Osteoblast (primary cell): Measurements from ENCODE around the gene CPLANE1. TPM values are rescaled to one million over a fixed set of nuclear protein-coding genes. Genes with fewer than 3 reads are reported as not detected.

Source experiments
- DNase-seq: peaks from one replicate; pipeline ENCODE4 v3.0.0; 2011; ENCODE audit warnings: low spot score, mixed read lengths; ENCODE audit not compliant: insufficient read length; ENCODE audit errors: missing footprints
- H2AFZ ChIP-seq: 2 replicates; pipeline ENCODE4 v1.6.0; 2011; ENCODE audit warnings: mild to moderate bottlenecking, low read length
- H3K27ac ChIP-seq: 2 replicates; pipeline ENCODE4 v1.5.1; 2011; ENCODE audit warnings: mild to moderate bottlenecking, low read depth, low read length, moderate library complexity
- H3K27me3 ChIP-seq: 2 replicates; pipeline ENCODE4 v1.6.0; 2012; ENCODE audit warnings: mild to moderate bottlenecking, control low read depth, inconsistent platforms, low read length, moderate library complexity; ENCODE audit not compliant: insufficient read depth
- H3K36me3 ChIP-seq: 2 replicates; pipeline ENCODE4 v1.5.1; 2011; ENCODE audit warnings: mild to moderate bottlenecking, low read length, control low read depth, moderate library complexity; ENCODE audit not compliant: insufficient read depth
- H3K4me1 ChIP-seq: 2 replicates; pipeline ENCODE4 v1.5.1; 2011; ENCODE audit warnings: mild to moderate bottlenecking, low read length, control low read depth, moderate library complexity; ENCODE audit not compliant: insufficient read depth
- H3K4me2 ChIP-seq: 2 replicates; pipeline ENCODE4 v1.6.0; 2011; ENCODE audit warnings: mild to moderate bottlenecking, low read length; ENCODE audit not compliant: insufficient read depth
- H3K4me3 ChIP-seq: fragments of 200-600 bp; sonication (generic); 3 replicates; pipeline ENCODE4 v1.5.1; 2012; ENCODE audit warnings: mild to moderate bottlenecking, low read length, inconsistent platforms; ENCODE audit not compliant: insufficient read depth
- H3K79me2 ChIP-seq: 2 replicates; pipeline ENCODE4 v1.6.0; 2012; ENCODE audit warnings: mild to moderate bottlenecking, low read length, control low read depth, inconsistent platforms; ENCODE audit not compliant: insufficient read depth
- H3K9me3 ChIP-seq: 2 replicates; pipeline ENCODE4 v1.5.1; 2011; ENCODE audit warnings: low read depth, low read length, control low read depth
- H4K20me1 ChIP-seq: 2 replicates; pipeline ENCODE4 v1.6.0; 2012; ENCODE audit warnings: mild to moderate bottlenecking, low read length, control low read depth; ENCODE audit not compliant: insufficient read depth
- CTCF ChIP-seq: IDR thresholded peaks from 2 replicates; pipeline ENCODE4 v1.5.1; 2011; ENCODE audit warnings: mild to moderate bottlenecking, low read depth, low read length, moderate library complexity; ENCODE audit errors: extremely low read depth
- total RNA-seq: library from RNA; depleted of rRNA; stranded (reverse); fragments of >200 nt; gene quantifications from 2 replicates; pipeline ENCODE4 v1.2.3, GENCODE V29; 2012

The CPLANE1 gene
- total RNA-seq, 1 donor: 52.1 TPM

- Histone ChIP-seq H3K9me3 (no peaks in the 10 kb centered on the region), H3K27me3 (no peaks in the 10 kb centered on the region), H3K4me2 (peak overlapping the region; percentile 72), H3K36me3 (peaks cover 24% of the 10 kb centered on the region), H3K4me1 (peaks cover 11% of the 10 kb centered on the region), H2AFZ (peak overlapping the region; percentile 75), H3K4me3 (peak overlapping the region; percentile 46), H3K79me2 (no peaks in the 10 kb centered on the region), H3K27ac (peak overlapping the region; percentile 78), H4K20me1 (no peaks in the 10 kb centered on the region)
- DNase-seq: no peak
- no peak for TF ChIP-seq CTCF
Measured at GRCh38 chr5:37198061-37198460, 51.1 kb downstream of the CPLANE1 start.

DNA sequence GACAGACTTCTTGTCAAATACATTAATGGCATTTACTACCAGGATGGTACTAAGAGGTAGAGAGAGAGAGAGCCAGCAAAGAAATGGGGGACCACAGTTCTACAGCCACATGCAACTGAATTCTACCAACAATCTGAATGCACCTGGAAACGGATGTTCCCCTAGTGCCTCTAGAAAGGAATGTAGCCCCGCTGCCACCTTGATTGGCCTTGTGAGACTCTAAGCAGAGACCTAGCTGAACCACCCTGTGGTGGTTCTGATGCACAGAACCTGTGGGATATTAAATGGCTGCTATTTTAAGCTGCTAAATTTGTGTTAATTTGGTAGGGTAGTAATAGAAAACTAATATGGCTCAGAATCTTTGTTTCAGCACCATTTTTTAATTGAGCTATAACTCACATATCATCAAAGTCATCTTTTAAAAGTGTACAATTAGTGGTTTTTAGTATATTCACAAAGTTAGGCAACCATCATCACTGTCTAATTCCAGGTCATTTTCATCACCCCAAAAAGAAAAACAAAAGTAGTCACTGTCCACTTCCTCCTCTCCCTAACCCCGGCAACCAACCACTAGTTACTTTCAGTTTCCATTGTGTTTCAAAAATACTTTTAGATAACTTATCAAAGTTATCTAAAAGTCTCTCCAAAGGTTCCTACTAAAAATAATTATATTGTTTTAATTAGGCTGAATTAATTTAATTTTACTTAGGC is 51.7 kb downstream of the CPLANE1 start:
- Histone ChIP-seq H2AFZ (peak overlapping the region; percentile 17), H3K27ac (peak overlapping the region; percentile 78), H3K27me3 (no peaks in the 10 kb centered on the region), H4K20me1 (no peaks in the 10 kb centered on the region), H3K9me3 (no peaks in the 10 kb centered on the region), H3K4me1 (peaks cover 11% of the 10 kb centered on the region), H3K4me3 (peak overlapping the region; percentile 46), H3K79me2 (no peaks in the 10 kb centered on the region), H3K4me2 (peak overlapping the region; percentile 72), H3K36me3 (peaks cover 27% of the 10 kb centered on the region)
- TF ChIP-seq CTCF: no peak
- peak; percentile 47 for DNase-seq

DNA sequence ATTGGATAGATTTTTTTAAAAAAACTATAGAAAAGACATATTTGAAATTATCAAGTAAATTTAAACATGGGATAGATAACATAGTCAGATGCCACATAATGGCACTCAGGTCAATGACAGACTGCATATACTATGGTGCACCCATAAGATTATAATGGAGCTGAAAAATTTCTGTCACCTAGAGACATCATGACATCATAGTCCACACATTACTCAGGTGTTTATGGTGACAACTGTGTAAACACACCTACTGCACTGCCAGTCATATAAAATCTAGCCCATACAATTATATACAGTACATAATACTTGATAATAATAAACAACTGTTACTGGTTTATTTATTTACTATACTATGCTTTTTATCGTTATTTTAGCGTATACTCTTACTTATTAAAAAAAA is 58.6 kb downstream of the CPLANE1 start:
- no peaks in the 10 kb centered on the region for H3K27me3 ChIP-seq
- no peak for TF ChIP-seq CTCF
- H3K36me3 ChIP-seq: peaks cover 33% of the 10 kb centered on the region
- no peaks in the 10 kb centered on the region for H3K79me2 ChIP-seq
- no peak for DNase-seq
- H2AFZ ChIP-seq: no peak overlapping the region
- no peak overlapping the region for H3K27ac ChIP-seq
- H4K20me1 ChIP-seq: no peaks in the 10 kb centered on the region
- H3K9me3 ChIP-seq: no peaks in the 10 kb centered on the region
- H3K4me2 ChIP-seq: no peak overlapping the region
- H3K4me3 ChIP-seq: no peak overlapping the region
- H3K4me1 ChIP-seq: peaks cover 2% of the 10 kb centered on the region

DNA sequence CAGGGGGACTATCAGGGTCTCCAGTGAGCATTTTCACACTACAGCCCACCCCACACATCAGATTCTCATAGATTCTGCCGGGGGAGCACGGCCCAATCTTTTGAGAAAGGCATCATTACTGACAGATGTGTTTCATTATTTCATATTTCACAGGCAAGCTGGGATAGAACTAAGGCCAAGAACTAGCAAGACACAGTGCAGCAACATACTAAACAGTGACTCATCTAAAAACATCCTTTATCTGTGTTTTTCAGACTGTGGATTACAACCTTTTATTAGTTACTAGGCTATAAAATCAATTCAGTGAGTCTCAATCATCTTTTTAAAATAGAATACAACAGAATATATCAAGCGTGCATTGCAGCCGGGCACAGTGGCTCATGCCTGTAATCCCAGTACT is 59.8 kb downstream of the CPLANE1 start:
- Histone ChIP-seq H3K4me3 (no peak overlapping the region), H3K4me1 (peaks cover 2% of the 10 kb centered on the region), H3K27me3 (no peaks in the 10 kb centered on the region), H2AFZ (no peak overlapping the region), H4K20me1 (no peaks in the 10 kb centered on the region), H3K79me2 (no peaks in the 10 kb centered on the region), H3K36me3 (peaks cover 35% of the 10 kb centered on the region), H3K27ac (peak overlapping the region; percentile 37), H3K9me3 (no peaks in the 10 kb centered on the region), H3K4me2 (no peak overlapping the region)
- no peak for TF ChIP-seq CTCF
- DNase-seq: no peak
